ENCODE results near the gene TMEM108.

Gene TMEM108

GRCh38 chr3:133419151-133419909 lies 381.1 kb downstream of the TMEM108 start:
- DNase-seq (ENCODE audit: low read depth in 2 of 2) = no peak

- DNase-seq (ENCODE audit: low read depth in 2 of 2) = no peak
Measured at GRCh38 chr3:133424937-133425869, 387.0 kb downstream of the TMEM108 start.

GRCh38 chr3:133425898-133426297 lies 387.7 kb downstream of the TMEM108 start:
- DNase-seq (ENCODE audit: low read depth in 2 of 2) = no peak

GRCh38 chr3:133426721-133427120 lies 388.5 kb downstream of the TMEM108 start:
- DNase-seq (ENCODE audit: low read depth in 2 of 2) = no peak

GRCh38 chr3:133428552-133428951 lies 390.4 kb downstream of the TMEM108 start:
- DNase-seq (ENCODE audit: low read depth in 2 of 2) = no peak

GRCh38 chr3:133429063-133429462 lies 390.9 kb downstream of the TMEM108 start:
- DNase-seq (ENCODE audit: low read depth in 2 of 2) = no peak

GRCh38 chr3:133439563-133439962 lies 401.4 kb downstream of the TMEM108 start:
- DNase-seq (ENCODE audit: low read depth in 2 of 2) = no peak

- DNase-seq (ENCODE audit: low read depth in 2 of 2) = no peak
Measured at GRCh38 chr3:133440652-133441051, 402.5 kb downstream of the TMEM108 start.

- DNase-seq (ENCODE audit: low read depth in 2 of 2) = no peak
Measured at GRCh38 chr3:133441867-133442270, 403.7 kb downstream of the TMEM108 start.

GRCh38 chr3:133442518-133442917 lies 404.3 kb downstream of the TMEM108 start:
- no peak for DNase-seq (ENCODE audit: low read depth in 2 of 2)

- DNase-seq (ENCODE audit: low read depth in 2 of 2) = no peak
Measured at GRCh38 chr3:133443649-133444422, 405.6 kb downstream of the TMEM108 start.

GRCh38 chr3:133444423-133444774 lies 406.2 kb downstream of the TMEM108 start:
- DNase-seq (ENCODE audit: low read depth in 2 of 2) = no peak

GRCh38 chr3:133445108-133445507 lies 406.9 kb downstream of the TMEM108 start:
- DNase-seq (ENCODE audit: low read depth in 2 of 2) = no peak

All from stimulated activated CD4-positive, alpha-beta T cell treated with anti-CD3 and anti-CD28 coated beads, Interleukin-12 subunit alpha, Interleukin-12 subunit beta, amount 100 ng/mL, for 24 hours (primary cell).